ENCODE results near the gene C6orf89.

GRCh38 chr6:36836111-36837021 is 49.4 kb upstream of the C6orf89 start:
- no peak for TF ChIP-seq EZH2phosphoT487 (IDR thresholded peaks at IDR 0.05; ENCODE audit: borderline replicate concordance)
- TF ChIP-seq, protein P1, sequence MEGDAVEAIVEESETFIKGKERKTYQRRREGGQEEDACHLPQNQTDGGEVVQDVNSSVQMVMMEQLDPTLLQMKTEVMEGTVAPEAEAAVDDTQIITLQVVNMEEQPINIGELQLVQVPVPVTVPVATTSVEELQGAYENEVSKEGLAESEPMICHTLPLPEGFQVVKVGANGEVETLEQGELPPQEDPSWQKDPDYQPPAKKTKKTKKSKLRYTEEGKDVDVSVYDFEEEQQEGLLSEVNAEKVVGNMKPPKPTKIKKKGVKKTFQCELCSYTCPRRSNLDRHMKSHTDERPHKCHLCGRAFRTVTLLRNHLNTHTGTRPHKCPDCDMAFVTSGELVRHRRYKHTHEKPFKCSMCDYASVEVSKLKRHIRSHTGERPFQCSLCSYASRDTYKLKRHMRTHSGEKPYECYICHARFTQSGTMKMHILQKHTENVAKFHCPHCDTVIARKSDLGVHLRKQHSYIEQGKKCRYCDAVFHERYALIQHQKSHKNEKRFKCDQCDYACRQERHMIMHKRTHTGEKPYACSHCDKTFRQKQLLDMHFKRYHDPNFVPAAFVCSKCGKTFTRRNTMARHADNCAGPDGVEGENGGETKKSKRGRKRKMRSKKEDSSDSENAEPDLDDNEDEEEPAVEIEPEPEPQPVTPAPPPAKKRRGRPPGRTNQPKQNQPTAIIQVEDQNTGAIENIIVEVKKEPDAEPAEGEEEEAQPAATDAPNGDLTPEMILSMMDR (conservative IDR thresholded peaks at IDR 0.05; ENCODE audit: low read length) = peak; percentile 53

Measured in Loucy (cell line).